ENCODE data around the gene GDAP2.

DNA sequence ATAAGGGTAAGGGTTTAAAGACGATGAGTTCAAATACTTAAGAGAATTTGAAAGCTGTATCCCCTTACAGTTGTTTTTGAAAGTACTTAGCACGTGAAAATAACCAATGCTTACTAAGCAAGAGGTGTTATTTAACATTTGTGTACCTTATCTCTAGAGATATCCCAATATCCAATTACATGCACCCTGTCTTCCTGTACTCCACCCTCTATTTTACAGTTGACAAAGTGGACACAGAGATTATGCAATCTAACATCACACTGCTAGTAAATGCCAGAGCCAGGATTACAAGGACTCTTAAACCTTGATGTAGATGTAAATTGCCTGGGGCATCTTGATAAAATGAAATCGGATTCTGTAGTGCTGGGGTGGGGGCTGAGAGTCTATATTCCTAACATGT, 72.0 kb downstream of the GDAP2 start:
- TF ChIP-seq, protein P1, sequence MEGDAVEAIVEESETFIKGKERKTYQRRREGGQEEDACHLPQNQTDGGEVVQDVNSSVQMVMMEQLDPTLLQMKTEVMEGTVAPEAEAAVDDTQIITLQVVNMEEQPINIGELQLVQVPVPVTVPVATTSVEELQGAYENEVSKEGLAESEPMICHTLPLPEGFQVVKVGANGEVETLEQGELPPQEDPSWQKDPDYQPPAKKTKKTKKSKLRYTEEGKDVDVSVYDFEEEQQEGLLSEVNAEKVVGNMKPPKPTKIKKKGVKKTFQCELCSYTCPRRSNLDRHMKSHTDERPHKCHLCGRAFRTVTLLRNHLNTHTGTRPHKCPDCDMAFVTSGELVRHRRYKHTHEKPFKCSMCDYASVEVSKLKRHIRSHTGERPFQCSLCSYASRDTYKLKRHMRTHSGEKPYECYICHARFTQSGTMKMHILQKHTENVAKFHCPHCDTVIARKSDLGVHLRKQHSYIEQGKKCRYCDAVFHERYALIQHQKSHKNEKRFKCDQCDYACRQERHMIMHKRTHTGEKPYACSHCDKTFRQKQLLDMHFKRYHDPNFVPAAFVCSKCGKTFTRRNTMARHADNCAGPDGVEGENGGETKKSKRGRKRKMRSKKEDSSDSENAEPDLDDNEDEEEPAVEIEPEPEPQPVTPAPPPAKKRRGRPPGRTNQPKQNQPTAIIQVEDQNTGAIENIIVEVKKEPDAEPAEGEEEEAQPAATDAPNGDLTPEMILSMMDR (conservative IDR thresholded peaks at IDR 0.05): no peak
- no peak for TF ChIP-seq EZH2 (IDR thresholded peaks at IDR 0.05; ENCODE audit: low read depth)
